Measurements from ENCODE around the gene SLX4IP. TPM values are rescaled to one million over a fixed set of nuclear protein-coding genes. Genes with fewer than 3 reads are reported as not detected.

The SLX4IP gene
- total and polyA plus RNA-seq, 2 donors (not counting 3 experiments of a cell fraction or from before 2014, with no cell fraction given) = 1.9 to 4.5 TPM

GRCh38 chr20:10466325-10466724 is 31.2 kb downstream of the SLX4IP start:
- no peak for TF ChIP-seq GATA2 (IDR thresholded peaks at IDR 0.05; ENCODE audit: insufficient read depth, insufficient read length, low read depth, low read length)
- no peak for TF ChIP-seq FOS (IDR thresholded peaks at IDR 0.05; ENCODE audit: borderline replicate concordance, insufficient read depth, low read length)
- TF ChIP-seq MAX (IDR thresholded peaks at IDR 0.05; ENCODE audit: insufficient read depth, insufficient read length) = no peak
- no peak for TF ChIP-seq JUN (IDR thresholded peaks at IDR 0.05; ENCODE audit: borderline replicate concordance, insufficient read depth, insufficient read length, low read depth)
- no peak for TF ChIP-seq CTCF (IDR thresholded peaks at IDR 0.05; ENCODE audit: extremely low read depth in 1 of 2, insufficient read depth in 1 of 2, low read depth in 1 of 2, low read length in 2 of 2)
- TF ChIP-seq POLR2AphosphoS5 (IDR thresholded peaks at IDR 0.05; ENCODE audit: insufficient read depth, low read depth, low read length) = no peak
- no peak for TF ChIP-seq EZH2 (IDR thresholded peaks at IDR 0.05; ENCODE audit: borderline replicate concordance, low read depth, low read length, severe bottlenecking)
- TF ChIP-seq POLR2A (IDR thresholded peaks at IDR 0.05; ENCODE audit: low read depth, low read length) = no peak
- TF ChIP-seq MYC (IDR thresholded peaks at IDR 0.05; ENCODE audit: low read depth, low read length) = no peak
- no peaks in the 10 kb centered on the region for H3K36me3 ChIP-seq (ENCODE audit: control insufficient read depth in 2 of 2, extremely low read depth in 1 of 2, insufficient read depth in 2 of 2, low read length in 2 of 2)
- intact Hi-C loops (cut with micrococcal nuclease) (loop anchor here (5.0 to 10.0 kb wide), 4 partner anchors 186 to 988 kb away; no protein-coding TSS in a partner anchor), dilution Hi-C loops (cut with MboI; ENCODE audit: extremely low pct_ligation_motif_present, low sequenced_read_pairs) (no loop called here)
- ChIA-PET CTCF (interaction anchor here (1.2 to 2.8 kb wide), 4 partner anchors 55 to 1077 kb away, joined by 5 to 14 read pairs (median 6); no protein-coding TSS in a partner anchor), POLR2A (no interaction called here)
- peak; percentile 86 for DNase-seq (ENCODE audit: low read depth, low spot score)
- H3K79me2 ChIP-seq (ENCODE audit: control insufficient read depth, insufficient read depth, low read length) = no peaks in the 10 kb centered on the region
- peak overlapping the region; percentile 38 for H2AFZ ChIP-seq (ENCODE audit: low read depth, low read length)
- peak overlapping the region; percentile 45 for H3K27ac ChIP-seq (ENCODE audit: insufficient read depth, low read depth, low read length)
- H4K20me1 ChIP-seq (replicated peaks; ENCODE audit: control insufficient read depth, extremely low read depth, insufficient read depth, low read length) = no peaks in the 10 kb centered on the region
- no TSS peak for BruUV-seq (replicated peaks)
- no peak for FAIRE-seq
- no peak overlapping the region for H3K4me3 ChIP-seq (replicated peaks in 1 of 3; ENCODE audit: insufficient read depth in 1 of 3, low read depth in 1 of 3, low read length in 3 of 3)
- no peaks in the 10 kb centered on the region for H3K9me3 ChIP-seq (replicated peaks; ENCODE audit: control insufficient read depth, insufficient read depth, low read length)
- H3K9ac ChIP-seq (replicated peaks; ENCODE audit: extremely low read depth, insufficient read depth, low read length) = no peak overlapping the region
- H3K27me3 ChIP-seq (ENCODE audit: control insufficient read depth in 2 of 2, insufficient read depth in 2 of 2, low read length in 2 of 2) = no peaks in the 10 kb centered on the region
- H3K9me1 ChIP-seq (replicated peaks; ENCODE audit: control insufficient read depth, extremely low read depth, insufficient read depth, low read length) = no peaks in the 10 kb centered on the region
- H3K4me1 ChIP-seq (ENCODE audit: control insufficient read depth, extremely low read depth, insufficient read depth, low read length) = peaks cover 51% of the 10 kb centered on the region
- H3K4me2 ChIP-seq (ENCODE audit: insufficient read depth, low read length) = peak overlapping the region; percentile 34
